Endodermal cell (in vitro differentiated cells): ENCODE measurements around the gene ZDHHC16. TPM values are rescaled to one million over a fixed set of nuclear protein-coding genes. Genes with fewer than 3 reads are reported as not detected.

Experiments used
- DNase-seq: peaks from one replicate; pipeline ENCODE4 v3.0.0-alpha.2; 2017
- H3K27ac ChIP-seq: 2 replicates; pipeline ENCODE4 v1.5.1; 2013; ENCODE audit warnings: mild to moderate bottlenecking, low read depth, low read length, moderate library complexity
- H3K27me3 ChIP-seq: 2 replicates; pipeline ENCODE4 v1.6.1; 2013; ENCODE audit warnings: mild to moderate bottlenecking, low read length, moderate library complexity; ENCODE audit not compliant: insufficient read depth, control insufficient read depth, poor library complexity, severe bottlenecking
- H3K36me3 ChIP-seq: 2 replicates; pipeline ENCODE4 v1.7.0; 2013; ENCODE audit warnings: mild to moderate bottlenecking, low read length, moderate library complexity; ENCODE audit not compliant: control insufficient read depth, insufficient read depth
- H3K4me1 ChIP-seq: one replicate; pipeline ENCODE4 v1.7.0; 2013; ENCODE audit warnings: low read length; ENCODE audit not compliant: control insufficient read depth, insufficient read depth
- H3K4me3 ChIP-seq: 2 replicates; pipeline ENCODE4 v1.5.1; 2013; ENCODE audit warnings: mild to moderate bottlenecking, low read length, moderate library complexity
- H3K9ac ChIP-seq: 2 replicates; pipeline ENCODE4 v1.6.1; 2013; ENCODE audit warnings: mild to moderate bottlenecking, low read length, moderate library complexity; ENCODE audit not compliant: poor library complexity, severe bottlenecking; ENCODE audit errors: extremely low read depth
- H3K9me3 ChIP-seq: 2 replicates; pipeline ENCODE4 v1.6.1; 2013; ENCODE audit warnings: mild to moderate bottlenecking, low read length, moderate library complexity; ENCODE audit not compliant: control insufficient read depth
- H3K27ac Mint-ChIP-seq: 2 replicates; pipeline ENCODE4 v1.8.0; 2020; ENCODE audit warnings: mixed read lengths
- H3K27me3 Mint-ChIP-seq: 2 replicates; pipeline ENCODE4 v1.8.0; 2021; ENCODE audit warnings: mild to moderate bottlenecking, mixed read lengths; ENCODE audit not compliant: insufficient read depth
- H3K36me3 Mint-ChIP-seq: 2 replicates; pipeline ENCODE4 v1.8.0; 2020; ENCODE audit warnings: low read depth, mixed read lengths
- H3K4me1 Mint-ChIP-seq: 2 replicates; pipeline ENCODE4 v1.8.0; 2020; ENCODE audit warnings: mixed read lengths
- H3K4me3 Mint-ChIP-seq: 2 replicates; pipeline ENCODE4 v1.8.0; 2020; ENCODE audit warnings: mild to moderate bottlenecking, moderate library complexity, mixed read lengths
- H3K9me3 Mint-ChIP-seq: 2 replicates; pipeline ENCODE4 v1.8.0; 2020; ENCODE audit warnings: mild to moderate bottlenecking, mixed read lengths
- WGBS, 2 experiments: methylation state at CpG; one replicate each; pipeline versions ENCODE4 v1.1.5 to v1.1.7; 2013; ENCODE audit warnings: missing lambda C conversion rate in 2 of 2, mixed read lengths in 1 of 2; ENCODE audit not compliant: insufficient coverage in 1 of 2, insufficient read length in 1 of 2; 5-methylcytosine and 5-hydroxymethylcytosine counted together
- total RNA-seq, 2 donors: library from RNA; stranded (reverse); fragmentation: NEBNext Ultra II Directional in 1 of 2; extraction: Animal tissue kit (Norgen Biotek cat#: 25700) in 1 of 2; gene quantifications; 2 replicates in 1 of 2; 3 replicates in 1 of 2; pipeline ENCODE4 v1.2.1, GENCODE V29; 2021
- TF ChIP-seq, protein P1 (sequence below): fragments of 200-600 bp; sonication (generic); conservative IDR thresholded peaks from 2 replicates; pipeline ENCODE4 v1.5.0; 2021; ENCODE audit warnings: antibody characterized with exemption, mild to moderate bottlenecking

The ZDHHC16 gene
- total RNA-seq, 2 donors from 2014 or later = 44.5 to 53.6 TPM

DNA sequence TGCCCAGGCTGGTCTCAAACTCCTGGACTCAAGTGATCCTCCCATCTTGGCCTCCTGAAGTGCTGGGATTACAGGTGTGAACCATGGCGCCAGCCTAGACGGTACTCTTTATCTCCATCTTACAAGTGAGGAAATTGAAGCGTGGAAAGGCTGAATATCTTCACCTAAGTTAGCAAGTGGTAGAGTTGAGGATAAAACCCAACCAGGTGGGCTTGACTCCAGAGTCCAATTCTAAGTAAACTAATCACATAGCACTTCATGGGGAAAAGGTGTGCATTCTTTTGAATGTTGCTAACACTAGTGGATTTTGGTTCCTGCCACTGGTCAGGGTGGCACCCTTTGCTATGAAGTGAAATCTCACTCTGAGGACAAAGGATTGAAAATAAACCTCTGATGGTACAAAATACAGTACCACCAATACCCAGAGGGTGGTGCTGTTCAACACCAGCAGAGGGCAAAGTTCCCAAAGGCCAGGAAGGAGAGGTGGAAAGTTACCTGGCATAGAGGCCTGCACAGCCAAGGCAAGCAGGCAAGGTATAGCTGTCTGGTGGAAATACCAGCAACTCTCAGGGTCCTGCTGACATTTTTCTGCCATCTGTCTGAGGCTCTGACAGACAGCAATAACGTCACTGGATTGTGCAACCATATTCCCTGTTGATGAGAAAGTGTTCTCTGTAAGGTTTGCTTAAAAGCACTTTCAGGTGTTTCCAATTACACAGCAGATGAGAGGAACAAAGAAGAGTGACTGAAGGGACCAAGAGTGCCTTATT lies 17.6 kb downstream of the ZDHHC16 start:
- Histone ChIP-seq H3K27me3 (no peaks in the 10 kb centered on the region), H3K27ac (no peak overlapping the region), H3K9ac (no peak overlapping the region), H3K9me3 (no peaks in the 10 kb centered on the region), H3K4me1 (no peaks in the 10 kb centered on the region), H3K4me3 (no peak overlapping the region), H3K36me3 (peaks cover 94% of the 10 kb centered on the region)
- Mint-ChIP-seq H3K4me1 (no peaks in the 10 kb centered on the region), H3K9me3 (no peaks in the 10 kb centered on the region), H3K4me3 (no peak overlapping the region), H3K27me3 (no peaks in the 10 kb centered on the region), H3K27ac (peak overlapping the region; percentile 39), H3K36me3 (peaks cover 74% of the 10 kb centered on the region)
- TF ChIP-seq, protein P1, sequence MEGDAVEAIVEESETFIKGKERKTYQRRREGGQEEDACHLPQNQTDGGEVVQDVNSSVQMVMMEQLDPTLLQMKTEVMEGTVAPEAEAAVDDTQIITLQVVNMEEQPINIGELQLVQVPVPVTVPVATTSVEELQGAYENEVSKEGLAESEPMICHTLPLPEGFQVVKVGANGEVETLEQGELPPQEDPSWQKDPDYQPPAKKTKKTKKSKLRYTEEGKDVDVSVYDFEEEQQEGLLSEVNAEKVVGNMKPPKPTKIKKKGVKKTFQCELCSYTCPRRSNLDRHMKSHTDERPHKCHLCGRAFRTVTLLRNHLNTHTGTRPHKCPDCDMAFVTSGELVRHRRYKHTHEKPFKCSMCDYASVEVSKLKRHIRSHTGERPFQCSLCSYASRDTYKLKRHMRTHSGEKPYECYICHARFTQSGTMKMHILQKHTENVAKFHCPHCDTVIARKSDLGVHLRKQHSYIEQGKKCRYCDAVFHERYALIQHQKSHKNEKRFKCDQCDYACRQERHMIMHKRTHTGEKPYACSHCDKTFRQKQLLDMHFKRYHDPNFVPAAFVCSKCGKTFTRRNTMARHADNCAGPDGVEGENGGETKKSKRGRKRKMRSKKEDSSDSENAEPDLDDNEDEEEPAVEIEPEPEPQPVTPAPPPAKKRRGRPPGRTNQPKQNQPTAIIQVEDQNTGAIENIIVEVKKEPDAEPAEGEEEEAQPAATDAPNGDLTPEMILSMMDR = peak; percentile 91
- 78 to 88% methylated on average over 4 of the region's 4 CpGs for WGBS, 2 experiments
- DNase-seq = peak; percentile 87

DNA sequence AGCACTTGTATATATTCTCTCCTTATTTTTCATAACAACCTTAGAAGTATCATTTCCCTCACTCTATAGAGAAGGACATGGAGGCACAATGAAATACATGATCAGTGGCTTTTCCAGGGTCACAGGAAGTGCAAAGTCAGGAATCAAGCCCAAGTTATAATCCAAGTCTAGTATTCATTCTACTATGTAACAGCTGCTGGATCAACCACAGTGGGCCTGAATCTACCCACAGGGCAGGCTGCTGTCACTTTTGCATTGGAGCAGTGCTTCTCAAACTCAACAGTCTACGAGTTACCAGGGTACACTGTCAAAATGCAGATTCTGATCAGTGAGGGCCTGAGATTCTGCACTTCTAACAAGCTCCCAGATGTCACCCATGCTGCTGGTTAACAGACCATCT lies 18.3 kb downstream of the ZDHHC16 start:
- H3K9ac ChIP-seq = no peak overlapping the region
- Mint-ChIP-seq H3K27me3 (no peaks in the 10 kb centered on the region), H3K36me3 (peaks cover 74% of the 10 kb centered on the region), H3K27ac (peak overlapping the region; percentile 14), H3K4me3 (no peak overlapping the region), H3K4me1 (no peaks in the 10 kb centered on the region), H3K9me3 (no peaks in the 10 kb centered on the region)
- H3K36me3 ChIP-seq = peaks cover 93% of the 10 kb centered on the region
- no peaks in the 10 kb centered on the region for H3K27me3 ChIP-seq
- H3K27ac ChIP-seq = no peak overlapping the region
- no peak for DNase-seq
- TF ChIP-seq, protein P1 = no peak
- no peaks in the 10 kb centered on the region for H3K9me3 ChIP-seq
- H3K4me1 ChIP-seq = peaks cover 3% of the 10 kb centered on the region
- H3K4me3 ChIP-seq = no peak overlapping the region
- 84 to 100% methylated on average over 1 of the region's 1 CpG for WGBS, 2 experiments

- peaks cover 74% of the 10 kb centered on the region for H3K36me3 Mint-ChIP-seq
- TF ChIP-seq, protein P1 = no peak
- no peaks in the 10 kb centered on the region for H3K27me3 Mint-ChIP-seq
- Histone ChIP-seq H3K27ac (no peak overlapping the region), H3K9ac (no peak overlapping the region), H3K4me1 (peaks cover 6% of the 10 kb centered on the region), H3K9me3 (no peaks in the 10 kb centered on the region), H3K36me3 (peaks cover 92% of the 10 kb centered on the region), H3K4me3 (no peak overlapping the region), H3K27me3 (no peaks in the 10 kb centered on the region)
- H3K9me3 Mint-ChIP-seq = no peaks in the 10 kb centered on the region
- H3K27ac Mint-ChIP-seq = no peak overlapping the region
- 94 to 96% methylated on average over 6 to 7 of the region's 7 CpGs for WGBS, 2 experiments
- no peak overlapping the region for H3K4me3 Mint-ChIP-seq
- DNase-seq = no peak
- no peaks in the 10 kb centered on the region for H3K4me1 Mint-ChIP-seq
Observed at GRCh38 chr10:97465982-97466381, 20.0 kb downstream of the ZDHHC16 start.
